ENCODE results near the gene RDH12. TPM values are rescaled to one million over a fixed set of nuclear protein-coding genes. Genes with fewer than 3 reads are reported as not detected.

Gene RDH12
- total and polyA plus RNA-seq, 12 donors: 0.14 TPM; not detected in 11

DNA sequence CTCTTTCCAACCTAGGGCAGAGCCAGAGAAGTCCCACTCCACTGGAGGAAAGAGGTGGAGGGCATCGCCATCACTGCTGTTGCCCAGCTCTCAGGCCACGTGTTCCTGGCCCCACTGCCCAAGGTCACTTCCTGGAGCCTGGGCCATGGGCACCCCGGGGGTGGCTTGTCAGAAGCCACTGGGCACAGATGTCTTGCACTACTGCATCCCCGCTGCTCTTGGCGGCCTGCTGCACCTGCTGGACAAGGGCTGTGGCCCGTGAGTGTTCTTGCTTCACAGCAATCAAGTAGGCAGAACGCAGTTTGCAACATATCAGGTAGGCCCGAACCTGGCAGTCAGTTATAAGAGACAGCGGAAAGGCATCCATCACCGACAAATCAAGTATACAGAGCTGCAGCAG, 46.6 kb downstream of the RDH12 start:
- intact Hi-C loops (cut with DNase I): no loop called here
- Histone ChIP-seq H3K27me3 (no peaks in the 10 kb centered on the region), H3K4me1 (peaks cover 0 to 4% (median 0%) of the 10 kb centered on the region in 9 donors), H3K36me3 (peaks cover 0 to 69% (median 36%) of the 10 kb centered on the region in 9 donors), H3K9me3 (no peaks in the 10 kb centered on the region), H3K4me3 (no peak overlapping the region), H3K27ac (no peak overlapping the region)
- DNase-seq: no peak
- 96 to 97% methylated on average over 10 of the region's 10 CpGs for WGBS, 2 donors
- ATAC-seq: no peak
- TF ChIP-seq, protein P1, sequence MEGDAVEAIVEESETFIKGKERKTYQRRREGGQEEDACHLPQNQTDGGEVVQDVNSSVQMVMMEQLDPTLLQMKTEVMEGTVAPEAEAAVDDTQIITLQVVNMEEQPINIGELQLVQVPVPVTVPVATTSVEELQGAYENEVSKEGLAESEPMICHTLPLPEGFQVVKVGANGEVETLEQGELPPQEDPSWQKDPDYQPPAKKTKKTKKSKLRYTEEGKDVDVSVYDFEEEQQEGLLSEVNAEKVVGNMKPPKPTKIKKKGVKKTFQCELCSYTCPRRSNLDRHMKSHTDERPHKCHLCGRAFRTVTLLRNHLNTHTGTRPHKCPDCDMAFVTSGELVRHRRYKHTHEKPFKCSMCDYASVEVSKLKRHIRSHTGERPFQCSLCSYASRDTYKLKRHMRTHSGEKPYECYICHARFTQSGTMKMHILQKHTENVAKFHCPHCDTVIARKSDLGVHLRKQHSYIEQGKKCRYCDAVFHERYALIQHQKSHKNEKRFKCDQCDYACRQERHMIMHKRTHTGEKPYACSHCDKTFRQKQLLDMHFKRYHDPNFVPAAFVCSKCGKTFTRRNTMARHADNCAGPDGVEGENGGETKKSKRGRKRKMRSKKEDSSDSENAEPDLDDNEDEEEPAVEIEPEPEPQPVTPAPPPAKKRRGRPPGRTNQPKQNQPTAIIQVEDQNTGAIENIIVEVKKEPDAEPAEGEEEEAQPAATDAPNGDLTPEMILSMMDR (IDR thresholded peaks at IDR 0.05): no peak

DNA sequence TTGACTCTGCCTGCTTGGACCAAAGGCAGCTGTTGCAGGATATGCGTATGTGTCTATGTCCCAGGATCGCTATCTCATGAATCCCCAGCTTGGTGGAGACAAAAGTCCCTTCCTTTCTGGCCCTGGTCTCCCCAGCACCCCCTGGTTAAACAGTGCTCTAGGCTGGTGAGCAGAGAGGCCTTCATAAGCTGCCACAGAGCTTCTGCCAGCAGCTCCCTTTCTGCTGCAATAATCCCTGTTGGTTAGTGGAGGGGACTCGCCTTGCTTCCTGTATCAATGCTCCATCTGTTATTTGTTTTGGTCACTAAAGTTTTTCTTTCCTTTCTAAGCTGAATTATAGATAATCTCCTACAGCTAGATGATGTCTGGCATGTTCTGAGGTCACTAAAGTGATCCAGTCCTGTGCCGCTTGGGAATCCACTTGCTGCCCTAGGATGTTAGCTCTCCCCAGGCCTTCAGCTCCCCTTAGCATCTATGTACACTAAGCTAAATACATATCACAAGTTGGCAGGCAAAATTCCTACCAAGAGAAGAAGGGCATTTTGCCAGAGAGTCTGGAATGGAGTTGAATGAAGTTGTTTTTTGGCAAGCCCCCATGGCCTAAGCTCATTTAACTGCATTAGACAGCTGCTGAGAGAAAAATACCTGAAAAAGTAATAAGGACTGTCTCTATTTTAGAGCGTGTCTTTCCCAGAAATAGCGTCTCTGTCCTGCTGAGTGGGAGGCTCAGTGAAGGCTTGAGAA, 47.8 kb downstream of the RDH12 start:
- DNase-seq (no peak), ATAC-seq (no peak)
- Histone ChIP-seq H3K36me3 (peaks cover 0 to 81% (median 48%) of the 10 kb centered on the region in 9 donors), H3K4me3 (no peak overlapping the region), H3K27me3 (no peaks in the 10 kb centered on the region), H3K9me3 (no peaks in the 10 kb centered on the region), H3K4me1 (peaks cover 0 to 4% (median 0%) of the 10 kb centered on the region in 9 donors), H3K27ac (no peak overlapping the region)
- WGBS, 2 donors: 86 to 92% methylated on average over 6 of the region's 6 CpGs
- TF ChIP-seq, protein P1 (IDR thresholded peaks at IDR 0.05): no peak
- intact Hi-C loops (cut with DNase I): no loop called here

DNA sequence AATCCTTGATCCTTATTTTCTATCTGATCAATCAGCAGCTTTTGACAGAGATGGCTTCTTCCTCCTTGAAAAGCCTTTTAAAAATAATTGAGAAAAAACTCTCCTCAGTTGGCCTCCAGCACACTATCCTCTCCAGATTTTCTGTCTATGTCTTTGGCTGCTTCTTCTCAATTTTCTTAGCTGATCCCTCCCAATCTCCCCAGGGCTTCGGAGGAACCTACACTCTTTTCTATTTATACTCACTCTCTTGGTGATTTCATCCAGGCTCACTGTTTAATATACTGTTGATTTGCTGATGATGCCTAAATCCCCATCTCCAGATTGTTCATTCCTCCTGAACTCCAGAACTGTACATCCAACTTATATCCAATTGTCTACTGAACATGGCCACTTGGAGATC, 54.8 kb downstream of the RDH12 start:
- ATAC-seq (no peak), DNase-seq (no peak)
- TF ChIP-seq, protein P1 (IDR thresholded peaks at IDR 0.05): no peak
- no peak overlapping the region for H3K4me3 ChIP-seq
- intact Hi-C loops (cut with DNase I): no loop called here
- H3K4me1 ChIP-seq: no peaks in the 10 kb centered on the region
- no peaks in the 10 kb centered on the region for H3K27me3 ChIP-seq
- peaks cover 0 to 92% (median 42%) of the 10 kb centered on the region in 9 donors for H3K36me3 ChIP-seq
- no peaks in the 10 kb centered on the region for H3K9me3 ChIP-seq
- no peak overlapping the region for H3K27ac ChIP-seq
- WGBS, 2 donors: 75 to 88% methylated on average over 1 of the region's 1 CpG

DNA sequence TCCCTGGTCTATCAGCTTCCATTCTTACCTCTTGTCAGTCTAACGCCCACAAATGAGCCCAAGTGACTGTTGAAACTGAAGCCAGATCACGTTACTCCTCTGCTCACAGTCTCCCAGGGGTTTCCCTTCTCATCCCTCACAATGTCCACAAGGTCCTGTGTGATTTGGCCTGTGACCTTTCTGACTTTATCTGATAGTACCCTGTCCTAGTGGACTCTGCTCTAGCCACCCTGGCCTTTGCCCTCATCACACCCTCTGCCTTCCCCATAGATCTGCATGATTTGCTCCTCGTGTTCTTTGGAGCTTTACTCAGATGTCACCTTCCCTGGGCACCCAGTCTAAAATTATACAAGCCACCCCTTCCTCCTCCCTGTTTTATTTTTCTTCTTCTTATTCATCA, 55.5 kb downstream of the RDH12 start:
- DNase-seq: no peak
- peaks cover 0 to 92% (median 41%) of the 10 kb centered on the region in 9 donors for H3K36me3 ChIP-seq
- 89 to 92% methylated on average over 3 of the region's 3 CpGs for WGBS, 2 donors

More for the DNA sequence above, 55.5 kb downstream of the RDH12 start:
- TF ChIP-seq, protein P1 (IDR thresholded peaks at IDR 0.05): no peak
- Histone ChIP-seq H3K4me3 (no peak overlapping the region), H3K4me1 (no peaks in the 10 kb centered on the region), H3K9me3 (no peaks in the 10 kb centered on the region), H3K27me3 (no peaks in the 10 kb centered on the region), H3K27ac (no peak overlapping the region)
- intact Hi-C loops (cut with DNase I): no loop called here
- no peak for ATAC-seq
